ENCODE data around the gene TEX52. TPM values are rescaled to one million over a fixed set of nuclear protein-coding genes. Genes with fewer than 3 reads are reported as not detected.
"Not testable (repeated sequence)": the region's sequence is repeated elsewhere in the genome, so short reads cannot be mapped to it uniquely, and the experiment has no call there.

Gene TEX52
- total RNA-seq, 2 donors from 2014 or later, result not detected

- intact Hi-C loops (cut with DNase I), result no loop called here
- ATAC-seq (peak; percentile 50 to 55), DNase-seq (peak; percentile 25)
These were observed 19.7 kb upstream of the TEX52 start for GRCh38 chr12:2876431-2877046.

DNA sequence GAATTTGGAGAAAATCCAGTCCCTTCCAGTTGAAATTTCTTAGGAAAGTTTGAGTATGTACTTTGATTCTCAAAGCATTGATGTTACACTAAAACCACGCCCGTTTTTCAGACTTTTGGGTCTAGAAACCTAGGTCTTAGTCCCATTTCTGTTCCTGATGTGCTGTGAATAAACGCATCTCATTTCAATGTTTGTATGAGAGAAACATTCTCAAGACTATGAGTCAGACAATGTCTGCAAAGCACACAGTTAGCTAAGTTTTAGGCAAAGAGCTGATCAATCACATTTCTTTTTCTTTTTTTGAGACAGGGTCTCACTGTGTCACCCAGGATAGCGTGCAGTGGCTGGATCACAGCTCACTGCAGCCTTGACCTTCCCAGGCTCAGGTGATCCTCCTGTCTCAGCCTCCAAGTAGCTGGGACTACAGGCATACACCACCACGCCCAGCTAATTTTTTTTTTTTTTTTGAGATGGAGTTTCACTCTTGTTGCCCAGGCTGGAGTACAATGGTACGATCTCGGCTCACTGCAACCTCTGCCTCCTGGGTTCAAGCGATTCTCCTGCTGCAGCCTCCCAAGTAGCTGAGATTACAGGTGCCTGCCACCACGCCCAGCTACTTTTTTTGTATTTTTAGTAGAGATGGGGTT lies 12.3 kb upstream of the TEX52 start:
- ATAC-seq; DNase-seq; intact Hi-C loops (cut with DNase I): not testable (repeated sequence)

DNA sequence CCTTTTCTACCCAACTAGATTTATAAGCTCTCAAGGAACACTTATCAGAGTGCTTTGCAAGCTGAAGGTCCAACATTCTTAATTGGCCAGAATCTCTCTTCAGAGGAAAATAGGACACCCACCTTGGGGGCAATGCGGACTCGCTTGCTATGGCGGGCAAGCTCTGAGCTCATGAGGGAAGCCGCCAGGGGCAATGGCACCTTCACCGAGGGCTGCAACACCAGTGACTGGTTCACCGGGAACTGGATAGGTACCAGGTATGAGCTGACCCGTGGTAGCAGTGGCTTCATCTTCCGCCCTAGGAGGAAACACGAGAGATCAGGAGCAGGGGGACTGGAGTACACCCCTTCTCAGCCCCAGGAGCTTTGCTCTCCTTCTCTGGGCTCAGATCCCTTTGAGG lies 7.4 kb upstream of the TEX52 start:
- intact Hi-C loops (cut with DNase I), result no loop called here
- ATAC-seq, result no peak
- DNase-seq, result no peak

- intact Hi-C loops (cut with DNase I); DNase-seq; ATAC-seq: not testable (repeated sequence)
These were observed 6.6 kb upstream of the TEX52 start for GRCh38 chr12:2863402-2863801.

DNA sequence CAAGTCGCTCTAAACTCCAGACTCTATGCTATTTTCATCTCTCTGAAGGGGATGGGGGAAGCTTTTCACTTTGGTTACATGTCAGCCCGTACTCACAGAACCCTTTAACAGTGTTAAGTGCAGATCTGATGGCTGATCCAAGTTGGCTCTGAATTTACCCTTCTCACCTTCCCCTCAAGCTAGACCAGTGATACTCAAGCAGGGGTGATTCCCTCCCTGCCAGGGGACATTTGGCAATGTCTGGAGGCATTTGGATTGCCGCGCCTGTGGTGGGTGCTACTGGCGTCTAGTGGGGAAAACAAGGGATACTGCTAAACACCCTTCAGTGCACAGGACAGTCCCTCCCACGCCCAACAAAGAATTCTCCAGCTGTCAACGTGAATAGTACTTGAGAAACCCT lies 6.0 kb upstream of the TEX52 start:
- peak; percentile 65 to 89 for ATAC-seq
- no peak for DNase-seq
- intact Hi-C loops (cut with DNase I), result no loop called here

DNA sequence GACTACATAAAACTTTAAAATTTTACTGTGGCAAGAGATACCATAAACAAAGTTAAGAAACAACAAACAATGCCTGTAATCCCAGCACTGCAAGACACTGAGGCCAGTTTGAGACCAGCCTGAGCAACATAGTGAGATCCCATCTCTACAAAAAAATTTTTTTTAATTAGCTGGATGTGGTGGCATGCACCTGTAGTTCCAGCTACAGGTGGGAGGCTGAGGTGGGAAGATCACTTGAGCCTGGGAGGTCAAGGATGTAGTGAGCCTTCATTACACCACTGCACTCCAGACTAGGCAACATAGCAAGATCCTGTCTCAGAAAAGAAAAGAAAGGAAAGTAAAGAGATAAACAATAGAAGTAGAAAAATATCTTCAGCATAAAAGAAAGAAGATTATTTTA lies 3.3 kb upstream of the TEX52 start:
- intact Hi-C loops (cut with DNase I), result no loop called here
- no peak for ATAC-seq
- no peak for DNase-seq

- intact Hi-C loops (cut with DNase I), result loop anchor here in 1 of 2 donors (10.0 kb wide), 1 partner anchor 176 kb away; no protein-coding TSS in a partner anchor
- DNase-seq (no peak), ATAC-seq (no peak)
These were observed 2.1 kb upstream of the TEX52 start for GRCh38 chr12:2858944-2859421.

- intact Hi-C loops (cut with DNase I), result loop anchor here in 1 of 2 donors (10.0 kb wide), 1 partner anchor 176 kb away; no protein-coding TSS in a partner anchor
- ATAC-seq (peak in 1 of 2 donors; percentile 10), DNase-seq (no peak)
These were observed 1.5 kb upstream of the TEX52 start for GRCh38 chr12:2858334-2858733.

DNA sequence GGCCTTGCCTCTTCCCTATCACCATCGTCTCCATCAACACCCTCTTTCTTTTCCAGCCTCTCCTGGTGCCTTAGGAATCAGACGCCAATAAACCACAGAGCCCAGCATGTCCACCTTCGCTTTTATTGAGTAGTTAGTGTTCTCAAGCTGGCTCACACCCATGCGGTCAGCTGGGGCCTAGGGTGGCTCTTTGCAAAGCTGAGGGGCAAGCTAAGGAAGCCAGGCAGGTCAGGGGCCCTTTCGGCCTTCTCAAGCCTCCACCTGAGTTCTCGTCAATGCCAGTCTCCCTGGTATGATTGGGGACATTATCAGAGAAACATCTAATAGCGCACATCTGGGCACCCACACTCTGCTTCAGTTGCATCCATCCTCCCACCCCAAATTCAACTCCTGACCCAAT lies 737 bp upstream of the TEX52 start:
- DNase-seq (no peak), ATAC-seq (no peak)
- intact Hi-C loops (cut with DNase I), result loop anchor here in 1 of 2 donors (10.0 kb wide), 1 partner anchor 177 kb away; no protein-coding TSS in a partner anchor

- DNase-seq, result no peak
- intact Hi-C loops (cut with DNase I), result loop anchor here in 1 of 2 donors (10.0 kb wide), 1 partner anchor 179 kb away; no protein-coding TSS in a partner anchor
- ATAC-seq, result no peak
These were observed 788 bp downstream of the TEX52 start for GRCh38 chr12:2856051-2856450.

DNA sequence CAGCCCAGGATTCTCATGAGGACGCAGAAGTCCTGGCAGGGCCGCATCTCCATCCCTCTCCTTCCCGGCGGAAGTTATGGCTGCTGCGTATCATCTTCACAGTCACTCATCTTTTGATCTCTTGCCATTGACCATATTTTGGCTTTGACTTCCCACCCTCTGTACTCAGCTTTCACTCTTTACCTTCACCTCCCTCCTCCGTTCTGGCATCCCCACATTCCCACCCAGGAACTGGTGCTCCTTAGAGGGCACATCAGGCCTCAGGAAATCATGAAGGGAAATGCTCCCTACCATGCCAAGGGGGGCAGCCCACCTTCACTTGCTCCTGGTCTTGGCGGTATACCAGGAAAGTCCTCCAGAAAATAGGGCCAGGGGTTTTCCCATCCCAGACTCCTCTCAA lies 1.3 kb downstream of the TEX52 start:
- ATAC-seq (no peak), DNase-seq (no peak)
- intact Hi-C loops (cut with DNase I), result loop anchor here in 1 of 2 donors (10.0 kb wide), 1 partner anchor 179 kb away; no protein-coding TSS in a partner anchor

DNA sequence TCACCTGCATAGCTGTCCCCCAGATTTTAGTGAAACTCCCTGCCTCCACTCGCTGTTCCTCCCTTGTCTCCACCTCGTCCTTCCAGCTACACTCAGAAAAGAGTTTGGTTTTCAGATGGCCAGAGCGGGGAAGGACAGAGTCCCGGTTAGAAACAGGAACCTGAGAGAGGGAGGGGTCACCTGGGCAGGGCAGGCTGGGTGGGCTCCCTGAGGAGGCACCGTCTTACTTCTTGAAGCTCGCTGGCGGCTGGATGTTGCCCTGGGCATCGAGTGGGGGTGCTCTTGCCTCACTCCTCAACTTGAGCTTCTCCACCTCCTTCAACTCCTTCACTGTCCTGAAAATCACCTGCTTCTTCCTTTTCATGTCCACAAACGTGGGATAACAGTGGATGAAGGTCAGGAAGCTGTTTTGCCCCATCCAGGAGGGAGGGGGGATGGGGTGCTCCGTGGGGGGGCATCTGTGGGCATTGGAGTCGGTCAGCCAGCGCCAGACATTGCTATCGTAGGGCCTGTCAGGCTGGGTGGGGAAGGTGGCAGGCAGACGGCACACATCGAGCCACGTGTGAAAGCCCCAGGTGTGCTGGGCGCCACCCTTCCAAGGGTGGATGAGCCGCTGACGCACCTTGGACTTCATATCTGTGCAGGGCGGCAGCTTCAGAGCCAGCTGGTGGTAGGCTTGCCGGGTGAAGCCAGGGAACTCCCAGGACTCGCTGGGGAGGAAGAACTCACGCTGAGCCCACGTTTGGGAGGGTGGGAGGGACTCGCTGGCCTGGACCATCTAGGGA lies 2.0 kb downstream of the TEX52 start:
- DNase-seq (no peak), ATAC-seq (no peak)
- intact Hi-C loops (cut with DNase I), result loop anchor here in 1 of 2 donors (10.0 kb wide), 1 partner anchor 180 kb away; no protein-coding TSS in a partner anchor

GRCh38 chr12:2853626-2854025 lies 3.2 kb downstream of the TEX52 start:
- DNase-seq, result peak; percentile 89
- peak; percentile 92 for ATAC-seq
- intact Hi-C loops (cut with DNase I), result loop anchor here in 1 of 2 donors (10.0 kb wide), 1 partner anchor 181 kb away; no protein-coding TSS in a partner anchor

DNA sequence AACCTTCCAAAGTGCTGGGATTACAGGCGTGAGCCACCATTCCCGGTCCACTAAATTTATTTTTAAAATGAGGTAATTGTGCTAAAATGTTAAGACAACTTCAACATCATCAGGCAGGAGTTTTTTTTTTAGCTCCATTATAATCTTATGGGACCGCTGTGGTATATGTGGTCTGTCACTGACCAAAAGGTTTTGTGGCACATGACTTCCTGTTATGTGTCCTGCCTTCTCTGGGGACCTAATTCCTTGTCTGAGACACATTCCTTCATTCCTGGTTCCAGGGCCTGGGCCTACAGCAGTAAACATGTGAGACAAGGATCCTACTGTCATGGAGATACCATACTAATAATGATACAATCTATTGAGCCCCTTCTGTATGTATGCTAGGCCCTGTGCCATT lies 4.9 kb downstream of the TEX52 start:
- intact Hi-C loops (cut with DNase I), result loop anchor here in 1 of 2 donors (10.0 kb wide), 1 partner anchor 183 kb away; no protein-coding TSS in a partner anchor
- DNase-seq (no peak), ATAC-seq (no peak)

DNA sequence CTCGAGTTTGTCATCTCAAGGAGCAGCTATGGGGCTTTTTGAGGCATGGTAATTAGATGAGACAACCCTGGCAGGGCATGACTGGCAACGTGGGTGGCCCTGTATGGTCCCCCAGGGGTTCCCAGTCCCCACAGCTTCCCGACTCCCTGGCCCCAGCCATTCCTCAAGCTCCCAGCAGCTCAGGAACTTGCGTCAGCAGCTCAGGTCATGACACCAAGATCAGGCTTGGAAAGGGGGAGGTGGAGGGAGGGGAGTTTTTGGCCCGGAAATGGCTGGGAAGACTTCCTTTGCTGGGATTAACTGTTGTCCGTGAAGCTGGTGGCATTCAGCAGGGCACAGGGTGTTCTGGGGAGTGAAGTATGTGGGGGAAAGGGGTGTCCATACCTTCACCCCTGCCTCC lies 11.6 kb downstream of the TEX52 start:
- DNase-seq (peak; percentile 62), ATAC-seq (peak; percentile 41 to 60)
- intact Hi-C loops (cut with DNase I), result no loop called here

DNA sequence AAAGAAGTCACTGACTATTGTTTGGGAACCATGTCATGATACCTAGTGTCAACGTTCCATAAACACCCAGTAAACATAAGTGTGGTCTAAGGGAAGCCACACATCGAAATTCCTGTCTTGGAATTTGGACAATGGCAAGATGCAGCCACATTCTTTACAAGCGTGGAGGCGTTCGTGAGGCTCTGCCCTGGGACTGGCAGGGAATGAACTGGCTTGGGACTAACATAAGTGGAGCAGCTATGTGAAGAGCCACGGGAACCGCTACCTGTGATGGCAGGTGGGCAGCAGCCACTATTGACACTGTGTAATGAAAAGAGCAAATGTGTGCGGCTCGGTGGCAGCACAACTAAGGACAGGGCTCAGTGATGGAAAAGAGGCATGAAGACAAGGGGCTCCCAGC lies 12.1 kb downstream of the TEX52 start:
- no peak for ATAC-seq
- DNase-seq, result no peak
- intact Hi-C loops (cut with DNase I), result no loop called here

- no peak for DNase-seq
- intact Hi-C loops (cut with DNase I), result no loop called here
- ATAC-seq, result peak in 1 of 2 donors; percentile 12
These were observed 13.9 kb downstream of the TEX52 start for GRCh38 chr12:2842948-2843347.

GRCh38 chr12:2841056-2841650 lies 15.7 kb downstream of the TEX52 start:
- no peak for ATAC-seq
- no peak for DNase-seq

DNA sequence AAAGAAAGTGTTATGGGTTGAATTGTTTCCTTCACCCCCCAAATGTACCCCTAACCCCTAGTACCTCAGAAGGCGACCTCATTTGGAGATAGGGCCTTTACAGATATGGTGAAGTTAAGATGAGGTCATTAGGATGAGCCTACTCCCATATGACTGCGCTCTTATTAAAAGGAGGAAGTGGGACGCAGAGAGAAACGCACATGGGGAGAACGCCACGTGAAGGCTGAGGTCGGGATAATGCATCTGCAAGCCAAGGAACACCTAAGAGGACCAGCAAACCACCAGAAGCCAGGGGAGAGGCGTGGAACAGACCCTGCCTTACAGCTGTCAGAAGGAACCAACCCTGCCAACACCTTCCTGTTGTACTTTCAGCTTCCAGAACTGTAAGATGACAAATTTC lies 20.3 kb downstream of the TEX52 start:
- intact Hi-C loops (cut with DNase I), result no loop called here
- ATAC-seq, result no peak

More at GRCh38 chr12:2841056-2841650, 15.7 kb downstream of the TEX52 start:
- intact Hi-C loops (cut with DNase I), result no loop called here

More for the DNA sequence above, 20.3 kb downstream of the TEX52 start:
- no peak for DNase-seq
